H1 (cell line): Measurements from ENCODE around the gene EEPD1. TPM values are rescaled to one million over a fixed set of nuclear protein-coding genes. Genes with fewer than 3 reads are reported as not detected.

Source experiments
- CTCF ChIA-PET: fragments of 300-600 bp; sonication (Branson Sonifier 250); formaldehyde crosslinking; loops from one replicate; lab custom pipeline; 2021; ENCODE audit not compliant: partially characterized antibody; lab: Charles Lee
- POLR2A ChIA-PET: fragments of 300-600 bp; sonication (Branson Sonifier 250); formaldehyde crosslinking; loops from one replicate; lab custom pipeline; 2021; ENCODE audit warnings: inconsistent platforms; ENCODE audit not compliant: partially characterized antibody; lab: Charles Lee
- DNase-seq, 2 experiments: peaks; one replicate each; pipeline versions ENCODE4 v3.0.0 to v3.0.0-alpha.2; 2010 to 2022; ENCODE audit warnings: low spot score in 2 of 2, low read depth in 1 of 2, mixed read lengths in 1 of 2
- FAIRE-seq: peaks from 2 replicates; lab custom pipeline; 2011; peaks lifted over from hg19 to GRCh38; lab: Jason Lieb, UNC
- H2AFZ ChIP-seq: 2 replicates; pipeline ENCODE4 v1.8.1; 2012; ENCODE audit warnings: low read length, inconsistent platforms
- H2AK5ac ChIP-seq: 2 replicates; pipeline ENCODE4 v1.6.1; 2013; ENCODE audit warnings: low read depth, low read length
- H2BK120ac ChIP-seq: replicated peaks from 2 replicates; pipeline ENCODE3; 2013; ENCODE audit warnings: low read depth, low read length, inconsistent platforms
- H2BK12ac ChIP-seq: 2 replicates; pipeline ENCODE4 v1.6.1; 2013; ENCODE audit warnings: low read depth, low read length
- H2BK15ac ChIP-seq: 2 replicates; pipeline ENCODE4 v1.6.1; 2013; ENCODE audit warnings: low read length
- H2BK20ac ChIP-seq: 2 replicates; pipeline ENCODE4 v1.6.1; 2013; ENCODE audit warnings: low read length
- H2BK5ac ChIP-seq: 2 replicates; pipeline ENCODE4 v1.6.1; 2013; ENCODE audit warnings: low read depth, low read length
- H3K14ac ChIP-seq: 2 replicates; pipeline ENCODE4 v1.6.1; 2013; ENCODE audit warnings: inconsistent platforms; ENCODE audit not compliant: insufficient read length
- H3K18ac ChIP-seq: 2 replicates; pipeline ENCODE4 v1.6.1; 2013; ENCODE audit warnings: low read length; ENCODE audit errors: extremely low read depth
- H3K23ac ChIP-seq: 2 replicates; pipeline ENCODE4 v1.6.1; 2013; ENCODE audit warnings: inconsistent platforms; ENCODE audit not compliant: insufficient read length
- H3K23me2 ChIP-seq: 2 replicates; pipeline ENCODE4 v1.6.1; 2013; ENCODE audit warnings: low read depth, low read length
- H3K27ac ChIP-seq: 2 replicates; pipeline ENCODE4 v1.6.1; 2011; ENCODE audit warnings: low read depth, low read length, inconsistent platforms
- H3K27me3 ChIP-seq, 4 experiments: replicated peaks in 1 of 4; 1 replicate in 1 of 4; 2 replicates in 3 of 4; pipeline versions ENCODE4 v1.6.1 to v1.8.1; 2011 to 2013; ENCODE audit warnings: low read length in 3 of 4, mild to moderate bottlenecking in 3 of 4, inconsistent platforms in 2 of 4, mixed read lengths in 2 of 4, moderate library complexity in 1 of 4; ENCODE audit not compliant: control insufficient read depth in 3 of 4, insufficient read depth in 3 of 4; ENCODE audit errors: extremely low read depth in 1 of 4
- H3K36me3 ChIP-seq, 4 experiments: 2 replicates each; pipeline versions ENCODE4 v1.6.1 to v1.8.1; 2011 to 2013; ENCODE audit warnings: mild to moderate bottlenecking in 4 of 4, low read length in 3 of 4, moderate library complexity in 2 of 4, control low read depth in 1 of 4, inconsistent platforms in 1 of 4; ENCODE audit not compliant: insufficient read depth in 4 of 4, control insufficient read depth in 2 of 4
- H3K4ac ChIP-seq: replicated peaks from 2 replicates; pipeline ENCODE3; 2013; ENCODE audit warnings: low read length, low read depth, mixed read lengths, inconsistent platforms; ENCODE audit not compliant: insufficient read length
- H3K4me1 ChIP-seq, 4 experiments: replicated peaks in 1 of 4; 1 replicate in 1 of 4; 2 replicates in 3 of 4; pipeline versions ENCODE4 v1.6.1 to v1.8.1; 2011 to 2013; ENCODE audit warnings: low read length in 3 of 4, inconsistent platforms in 2 of 4, mixed read lengths in 1 of 4; ENCODE audit not compliant: insufficient read depth in 4 of 4, control insufficient read depth in 3 of 4
- H3K4me2 ChIP-seq, 2 experiments: 2 replicates each; pipeline versions ENCODE4 v1.6.1 to v1.8.1; 2011 to 2013; ENCODE audit warnings: low read depth in 2 of 2, low read length in 2 of 2, control low read depth in 1 of 2, inconsistent platforms in 1 of 2, mild to moderate bottlenecking in 1 of 2; ENCODE audit not compliant: insufficient read depth in 1 of 2
- H3K4me3 ChIP-seq, 4 experiments: fragments of 200-600, 300-600 bp in 1 of 4; sonication (generic), shearing (Covaris generic), sonication (Bioruptor Twin) in 1 of 4; 2 replicates each; pipeline versions ENCODE4 v1.5.1 to v1.8.1; 2011 to 2016; ENCODE audit warnings: low read length in 4 of 4, low read depth in 3 of 4, control low read depth in 2 of 4, inconsistent platforms in 2 of 4, mild to moderate bottlenecking in 2 of 4, mixed read lengths in 1 of 4, moderate library complexity in 1 of 4; ENCODE audit not compliant: insufficient read depth in 2 of 4; ENCODE audit errors: extremely low read depth in 1 of 4
- H3K56ac ChIP-seq: replicated peaks from 2 replicates; pipeline ENCODE3; 2013; ENCODE audit warnings: low read depth, mild to moderate bottlenecking, mixed read lengths, low read length, inconsistent platforms; ENCODE audit not compliant: insufficient read length
- H3K79me1 ChIP-seq: 2 replicates; pipeline ENCODE4 v1.6.1; 2013; ENCODE audit warnings: low read depth, low read length, control low read depth
- H3K79me2 ChIP-seq, 2 experiments: 2 replicates each; pipeline versions ENCODE4 v1.6.1 to v1.8.1; 2012 to 2013; ENCODE audit warnings: low read length in 2 of 2, mild to moderate bottlenecking in 2 of 2, inconsistent platforms in 1 of 2; ENCODE audit not compliant: insufficient read depth in 2 of 2, control insufficient read depth in 1 of 2
- H3K9ac ChIP-seq, 4 experiments: replicated peaks in 1 of 4; 1 replicate in 1 of 4; 2 replicates in 3 of 4; pipeline versions ENCODE4 v1.6.1 to v1.8.1; 2011 to 2013; ENCODE audit warnings: low read depth in 3 of 4, low read length in 3 of 4, control low read depth in 2 of 4, mild to moderate bottlenecking in 2 of 4, moderate library complexity in 2 of 4, inconsistent platforms in 1 of 4; ENCODE audit errors: extremely low read depth in 1 of 4
- H3K9me3 ChIP-seq, 2 experiments: 2 replicates each; pipeline versions ENCODE4 v1.6.1 to v1.8.1; 2012 to 2013; ENCODE audit warnings: mild to moderate bottlenecking in 2 of 2, moderate library complexity in 2 of 2, control low read depth in 1 of 2, inconsistent platforms in 1 of 2, low read depth in 1 of 2, low read length in 1 of 2, mixed read lengths in 1 of 2; ENCODE audit not compliant: insufficient read depth in 2 of 2
- H4K20me1 ChIP-seq, 2 experiments: replicated peaks in 1 of 2; 2 replicates each; pipeline versions ENCODE3 to v1.8.1; 2011 to 2013; ENCODE audit warnings: inconsistent platforms in 2 of 2, low read length in 2 of 2, mild to moderate bottlenecking in 1 of 2; ENCODE audit not compliant: insufficient read depth in 2 of 2, control insufficient read depth in 1 of 2
- H4K5ac ChIP-seq: 2 replicates; pipeline ENCODE4 v1.6.1; 2013; ENCODE audit warnings: low read length, low read depth, mixed read lengths, inconsistent platforms; ENCODE audit not compliant: insufficient read length
- H4K8ac ChIP-seq: 2 replicates; pipeline ENCODE4 v1.8.0; 2013; ENCODE audit warnings: mild to moderate bottlenecking, moderate library complexity, low read length, inconsistent platforms; ENCODE audit not compliant: insufficient read depth; ENCODE audit errors: extremely low read depth
- H4K91ac ChIP-seq: replicated peaks from 2 replicates; pipeline ENCODE3; 2013; ENCODE audit warnings: low read length, mixed read lengths, inconsistent platforms; ENCODE audit not compliant: insufficient read length
- CBX8 ChIP-seq: fragments of 300-800, 300-1000 bp; sonication (generic); IDR thresholded peaks from 2 replicates; pipeline ENCODE4 v1.7.1; 2016; ENCODE audit warnings: low read depth, low read length, borderline replicate concordance
- CHD2 ChIP-seq: IDR thresholded peaks from 2 replicates; pipeline ENCODE4 v1.6.1; 2012; ENCODE audit warnings: low read length, improper control_type of control experiment
- EGR1 ChIP-seq: IDR thresholded peaks from 2 replicates; pipeline ENCODE4 v1.6.1; 2011; ENCODE audit warnings: low read depth, low read length, borderline replicate concordance
- RXRA ChIP-seq: IDR thresholded peaks from 2 replicates; pipeline ENCODE4 v1.6.1; 2011; ENCODE audit warnings: low read depth, mild to moderate bottlenecking, low read length, moderate library complexity; ENCODE audit not compliant: insufficient read depth
- SIX5 ChIP-seq: IDR thresholded peaks from 2 replicates; pipeline ENCODE4 v1.6.1; 2011; ENCODE audit warnings: mild to moderate bottlenecking, low read depth, low read length
- SRF ChIP-seq: IDR thresholded peaks from 2 replicates; pipeline ENCODE4 v1.6.1; 2011; ENCODE audit warnings: mild to moderate bottlenecking, low read depth, low read length, moderate library complexity
- SUZ12 ChIP-seq: fragments of 200-600 bp; sonication (generic); IDR thresholded peaks from 2 replicates; pipeline ENCODE4 v1.6.1; 2012; ENCODE audit warnings: mild to moderate bottlenecking, inconsistent platforms, low read length, moderate library complexity, mixed read lengths
- WGBS, 2 experiments: shearing (Covaris generic) in 1 of 2; methylation state at CpG; one replicate each; pipeline versions ENCODE4 v1.1.6 to v1.1.7; 2013 to 2015; ENCODE audit warnings: low lambda C conversion rate in 2 of 2, mixed read lengths in 2 of 2, inconsistent platforms in 1 of 2, low coverage in 1 of 2, missing lambda C conversion rate in 1 of 2; ENCODE audit not compliant: insufficient replicate concordance in 2 of 2, insufficient coverage in 1 of 2, insufficient read length in 1 of 2; ENCODE audit errors: extremely low coverage in 1 of 2, missing lambda C conversion rate in 1 of 2; 5-methylcytosine and 5-hydroxymethylcytosine counted together
- polyA plus RNA-seq, 7 experiments: library from polyadenylated mRNA; depleted of rRNA in 3 of 7; stranded (reverse) in 5 of 7; unstranded in 2 of 7; fragments of >200 nt in 5 of 7; fragments of 200-250 nt in 2 of 7; gene quantifications; 1 replicate in 5 of 7; 2 replicates in 1 of 7; 4 replicates in 1 of 7; pipeline versions ENCODE4 v1.2.1 to v1.2.3, GENCODE V29; 2011 to 2013; ENCODE audit warnings: missing spikeins in 2 of 7, mixed read lengths in 2 of 7
- total RNA-seq: library from RNA; stranded (reverse); fragmentation: NEBNext Ultra II Directional; extraction: Animal tissue kit (Norgen Biotek cat#: 25700); gene quantifications from 2 replicates; pipeline ENCODE4 v1.2.1, GENCODE V29; 2021

EEPD1 gene
- total and polyA plus RNA-seq, 2 of the 8 experiments (the other 6 are each of a cell fraction or from before 2014, with no cell fraction given), result 3.1 to 7.8 TPM

DNA sequence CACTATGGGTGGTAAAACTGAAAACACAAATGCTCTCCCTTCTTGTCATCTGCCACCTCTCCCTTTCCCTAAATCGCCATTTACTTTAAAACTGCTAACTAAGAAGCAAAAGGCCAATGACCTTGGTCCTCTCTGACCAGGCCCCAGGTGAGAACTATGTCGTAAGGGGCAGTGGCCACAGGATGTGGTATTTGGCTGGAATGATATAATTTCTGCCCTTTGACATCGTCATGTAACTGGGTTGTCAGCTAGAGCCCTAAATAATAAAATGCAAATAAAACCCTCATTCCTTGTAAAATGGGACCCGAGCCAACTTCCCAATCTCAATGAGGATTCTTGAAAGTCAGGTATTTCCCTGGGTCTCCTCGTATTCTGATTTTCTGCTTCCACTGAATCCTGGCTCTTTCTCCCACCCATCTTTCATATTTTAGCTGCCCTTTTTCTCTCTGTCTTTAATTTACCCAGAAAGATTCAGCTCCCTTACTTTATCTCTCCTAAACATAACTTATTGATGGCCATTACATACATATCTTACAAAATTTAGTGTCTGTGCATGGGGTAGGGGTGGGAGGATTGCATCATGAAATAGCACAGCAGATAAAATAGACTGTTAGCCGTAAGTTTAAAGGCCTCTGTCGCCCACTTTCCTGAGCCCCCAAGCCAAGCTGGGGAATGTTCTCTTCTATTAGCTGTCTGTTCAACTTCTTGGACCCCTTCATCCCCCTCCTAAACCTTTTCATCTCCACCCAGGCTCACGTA, 3.2 kb upstream of the EEPD1 start:
- peaks cover 3% of the 10 kb centered on the region for H3K79me1 ChIP-seq
- no peaks in the 10 kb centered on the region; a peak in 1 of 4 replicates for H3K79me2 ChIP-seq
- FAIRE-seq, result no peak
- TF ChIP-seq SIX5, result no peak
- TF ChIP-seq CHD2, result no peak
- no peak for TF ChIP-seq CBX8
- no peak for TF ChIP-seq SRF
- no peak for TF ChIP-seq SUZ12
- TF ChIP-seq EGR1, result no peak
- TF ChIP-seq RXRA, result no peak

More for the DNA sequence above, 3.2 kb upstream of the EEPD1 start:
- Histone ChIP-seq H3K4me3 (no peak overlapping the region), H3K23me2 (peaks cover 8% of the 10 kb centered on the region), H2BK12ac (no peak overlapping the region), H4K20me1 (no peaks in the 10 kb centered on the region), H3K36me3 (no peaks in the 10 kb centered on the region), H2BK20ac (no peak overlapping the region), H2BK5ac (no peak overlapping the region), H4K8ac (no peak overlapping the region), H3K27ac (no peak overlapping the region), H2AK5ac (no peak overlapping the region), H3K56ac (no peak overlapping the region), H2BK15ac (no peak overlapping the region), H3K4ac (no peak overlapping the region), H4K5ac (no peak overlapping the region), H3K14ac (no peak overlapping the region), H3K9ac (no peak overlapping the region), H2BK120ac (no peak overlapping the region), H3K27me3 (peaks cover 0 to 2% (median under 1%) of the 10 kb centered on the region in 4 experiments; a peak in 3 of 7 replicates), H2AFZ (no peak overlapping the region), H3K4me2 (no peak overlapping the region), H3K9me3 (peaks cover 0 to 4% of the 10 kb centered on the region in 2 experiments; a peak in 1 of 4 replicates), H4K91ac (no peak overlapping the region), H3K18ac (no peak overlapping the region), H3K4me1 (peaks cover 2 to 9% (median 5%) of the 10 kb centered on the region in 4 experiments; a peak in 6 of 7 replicates), H3K23ac (no peak overlapping the region)
- POLR2A ChIA-PET, result interaction anchor here (0.9 kb wide), 1 partner anchor 135 kb away, joined by 3 read pairs; no protein-coding TSS in a partner anchor
- DNase-seq, result no peak
- whole genome bisulfite sequencing, 2 experiments, result 89% methylated on average over 8 of the region's 8 CpGs; no CpG with 5 or more reads in 1 of the 2 experiments
- CTCF ChIA-PET, result interaction anchor here (0.9 to 2.8 kb wide), 4 partner anchors 15 to 141 kb away, joined by 3 to 7 read pairs (median 4); no protein-coding TSS in a partner anchor
